Measurements from ENCODE around the gene DDX41.
"Not testable (repeated sequence)": the region's sequence is repeated elsewhere in the genome, so short reads cannot be mapped to it uniquely, and the experiment has no call there.

The DDX41 gene
- total RNA-seq = 78.9 to 107 reads per million in 2 experiments

GRCh38 chr5:177516601-177517568 is at the start of gene DDX41:
Gene DDX41 (minus strand): TSS chr5:177516961. CDS start chr5:177516945, 16 bp downstream.
- DNase-seq (ENCODE audit: low read depth) = peak; percentile 92

- DNase-seq (ENCODE audit: low read depth) = no peak
These were observed 48.3 kb upstream of the DDX41 start for GRCh38 chr5:177565046-177565445.

GRCh38 chr5:177559446-177559941 is 42.7 kb upstream of the DDX41 start:
- not testable (repeated sequence) for DNase-seq (ENCODE audit: low read depth)

GRCh38 chr5:177557796-177558195 is 41.0 kb upstream of the DDX41 start:
- DNase-seq (ENCODE audit: low read depth) = no peak

GRCh38 chr5:177557041-177557647 is 40.4 kb upstream of the DDX41 start:
- DNase-seq (ENCODE audit: low read depth) = no peak

- DNase-seq (ENCODE audit: low read depth) = no peak
These were observed 38.9 kb upstream of the DDX41 start for GRCh38 chr5:177555665-177556064.

GRCh38 chr5:177555228-177555627 is 38.5 kb upstream of the DDX41 start:
- no peak for DNase-seq (ENCODE audit: low read depth)

- DNase-seq (ENCODE audit: low read depth) = peak; percentile 92
These were observed 37.8 kb upstream of the DDX41 start, which contains the start of gene FAM193B for GRCh38 chr5:177554474-177555111. Gene FAM193B (minus strand): TSS chr5:177554563. CDS start chr5:177554458, 105 bp downstream.

GRCh38 chr5:177553671-177554429 is 37.1 kb upstream of the DDX41 start:
- peak; percentile 18 for DNase-seq (ENCODE audit: low read depth)

- DNase-seq (ENCODE audit: low read depth) = no peak
These were observed 36.2 kb upstream of the DDX41 start for GRCh38 chr5:177552839-177553455.

GRCh38 chr5:177550122-177550521 is 33.4 kb upstream of the DDX41 start:
- DNase-seq (ENCODE audit: low read depth) = no peak

GRCh38 chr5:177548495-177548894 is 31.7 kb upstream of the DDX41 start:
- DNase-seq (ENCODE audit: low read depth) = no peak

GRCh38 chr5:177547736-177548135 is 31.0 kb upstream of the DDX41 start:
- DNase-seq (ENCODE audit: low read depth) = no peak

- no peak for DNase-seq (ENCODE audit: low read depth)
These were observed 29.5 kb upstream of the DDX41 start for GRCh38 chr5:177546258-177546741.

- DNase-seq (ENCODE audit: low read depth) = no peak
These were observed 28.9 kb upstream of the DDX41 start for GRCh38 chr5:177545487-177546257.

- no peak for DNase-seq (ENCODE audit: low read depth)
These were observed 26.2 kb upstream of the DDX41 start for GRCh38 chr5:177542816-177543465.

- DNase-seq (ENCODE audit: low read depth) = no peak
These were observed 23.7 kb upstream of the DDX41 start for GRCh38 chr5:177540438-177540837.

- no peak for DNase-seq (ENCODE audit: low read depth)
These were observed 22.6 kb upstream of the DDX41 start for GRCh38 chr5:177539411-177539810.

GRCh38 chr5:177538876-177539275 is 22.1 kb upstream of the DDX41 start:
- no peak for DNase-seq (ENCODE audit: low read depth)
